ENCODE data around the gene GRHL1.
A peak's percentile ranks its signal among the peaks of the same experiment; 100 is the strongest.

The GRHL1 gene

GRCh38 chr2:10005461-10006235 lies 54.2 kb downstream of the GRHL1 start:
- H3K4me3 Mint-ChIP-seq, result no peak overlapping the region
- no peak for TF ChIP-seq CTCF (IDR thresholded peaks at IDR 0.05; ENCODE audit: unreplicated experiment in 3 of 3)
- H3K36me3 Mint-ChIP-seq (ENCODE audit: low read depth), result no peaks in the 10 kb centered on the region
- H3K27me3 Mint-ChIP-seq (ENCODE audit: low read depth), result peaks cover 13% of the 10 kb centered on the region
- H3K27ac Mint-ChIP-seq, result no peak overlapping the region
- H3K4me1 Mint-ChIP-seq, result peaks cover 19% of the 10 kb centered on the region
- no peaks in the 10 kb centered on the region for H3K9me3 Mint-ChIP-seq

- H3K27me3 Mint-ChIP-seq (ENCODE audit: low read depth), result peaks cover 13% of the 10 kb centered on the region
- H3K4me3 Mint-ChIP-seq, result no peak overlapping the region
- peaks cover 19% of the 10 kb centered on the region for H3K4me1 Mint-ChIP-seq
- no peaks in the 10 kb centered on the region for H3K36me3 Mint-ChIP-seq (ENCODE audit: low read depth)
- no peak overlapping the region for H3K27ac Mint-ChIP-seq
- H3K9me3 Mint-ChIP-seq, result no peaks in the 10 kb centered on the region
- TF ChIP-seq CTCF (IDR thresholded peaks at IDR 0.05; ENCODE audit: unreplicated experiment in 3 of 3), result no peak
These were observed 55.0 kb downstream of the GRHL1 start for GRCh38 chr2:10006236-10007161.

DNA sequence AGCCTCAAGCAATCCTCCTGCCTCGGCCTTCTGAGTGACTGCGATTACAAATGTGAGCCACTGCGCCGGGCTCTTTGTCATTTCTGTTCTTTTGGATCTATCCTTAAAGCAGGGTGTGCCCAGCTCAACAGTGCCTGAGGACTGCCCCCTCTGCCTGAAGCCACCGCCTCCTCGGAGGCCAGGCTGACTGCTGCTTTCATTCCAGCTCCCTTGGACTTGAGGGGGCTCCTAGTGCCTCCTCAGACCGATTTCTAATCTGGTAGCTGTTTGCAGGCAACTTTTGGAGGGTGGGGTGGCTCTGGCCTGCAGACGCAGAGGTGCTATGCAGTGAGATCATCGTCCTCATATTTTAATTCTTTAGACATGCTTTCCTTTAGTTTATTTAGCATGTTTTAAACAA lies 55.9 kb downstream of the GRHL1 start:
- no peaks in the 10 kb centered on the region for H3K36me3 Mint-ChIP-seq (ENCODE audit: low read depth)
- no peak overlapping the region for H3K4me3 Mint-ChIP-seq
- no peak for TF ChIP-seq CTCF (IDR thresholded peaks at IDR 0.05; ENCODE audit: unreplicated experiment in 3 of 3)
- peaks cover 13% of the 10 kb centered on the region for H3K27me3 Mint-ChIP-seq (ENCODE audit: low read depth)
- H3K4me1 Mint-ChIP-seq, result peaks cover 19% of the 10 kb centered on the region
- no peaks in the 10 kb centered on the region for H3K9me3 Mint-ChIP-seq
- H3K27ac Mint-ChIP-seq, result no peak overlapping the region

DNA sequence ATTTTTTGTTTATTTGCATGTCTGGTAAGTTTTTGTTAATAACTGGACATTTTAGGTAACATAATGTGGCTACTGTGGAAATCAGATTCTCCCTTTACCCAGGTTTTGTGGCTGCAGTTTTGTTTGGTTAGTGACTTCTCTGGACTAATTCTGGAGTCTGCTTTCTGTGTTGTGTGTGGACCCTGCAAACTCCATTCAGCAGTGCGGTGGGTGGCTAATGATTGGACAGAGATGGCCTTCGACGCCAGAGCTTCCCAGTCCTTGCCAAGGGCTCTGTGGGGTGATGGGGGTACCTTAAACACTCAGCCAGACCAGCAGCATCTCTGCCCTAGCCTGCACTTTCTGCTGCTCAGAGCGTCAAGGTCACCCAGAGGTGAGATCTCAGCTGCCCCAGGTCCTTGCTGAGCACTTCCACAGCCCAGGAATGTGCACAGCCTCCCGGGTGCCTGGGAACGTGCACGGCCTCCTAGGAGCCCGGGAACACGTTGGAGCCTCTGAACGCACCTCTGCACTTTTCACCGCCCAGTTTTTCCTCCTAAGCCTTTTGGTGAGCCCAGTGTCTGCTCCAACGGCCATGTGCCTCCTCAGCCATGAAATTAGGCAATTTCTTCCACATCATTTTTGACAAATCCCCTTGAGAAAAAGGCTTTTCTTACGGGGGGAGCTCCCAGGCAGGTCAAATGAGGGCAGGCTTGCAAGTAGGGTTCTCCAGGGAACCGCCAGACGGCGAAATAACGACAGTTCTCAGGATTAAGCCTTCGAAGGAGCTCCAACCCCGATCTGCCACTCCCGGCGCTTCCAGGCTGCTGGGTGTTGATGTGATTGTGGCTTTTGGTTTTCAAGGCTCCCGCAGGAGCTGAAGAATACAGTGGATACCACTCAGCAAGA lies 56.7 kb downstream of the GRHL1 start:
- H3K4me3 Mint-ChIP-seq, result no peak overlapping the region
- TF ChIP-seq CTCF (IDR thresholded peaks at IDR 0.05; ENCODE audit: unreplicated experiment in 3 of 3), result no peak
- H3K27ac Mint-ChIP-seq, result peak overlapping the region in 2 of 3 experiments; percentile 31 to 48
- peaks cover 10% of the 10 kb centered on the region for H3K27me3 Mint-ChIP-seq (ENCODE audit: low read depth)
- no peaks in the 10 kb centered on the region for H3K36me3 Mint-ChIP-seq (ENCODE audit: low read depth)
- peaks cover 19% of the 10 kb centered on the region for H3K4me1 Mint-ChIP-seq
- no peaks in the 10 kb centered on the region for H3K9me3 Mint-ChIP-seq

DNA sequence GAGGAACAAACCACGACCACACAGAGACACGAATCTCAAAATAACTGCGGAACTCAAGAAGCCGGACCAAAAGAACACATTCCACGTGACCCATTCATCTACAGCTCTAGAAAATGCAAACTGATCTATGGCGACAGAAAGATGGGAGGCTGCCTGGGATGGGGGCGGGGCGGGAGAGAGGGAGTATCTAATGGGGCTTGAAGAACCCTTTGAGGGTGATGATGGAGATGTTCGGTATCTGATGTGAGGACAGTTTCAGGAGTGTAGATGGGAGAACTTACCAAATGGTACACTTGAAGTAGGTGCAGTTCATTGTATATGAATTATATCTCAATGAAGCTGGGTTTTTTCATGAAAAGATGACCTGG lies 57.3 kb downstream of the GRHL1 start:
- Mint-ChIP-seq H3K9me3 (no peaks in the 10 kb centered on the region), H3K27me3 (ENCODE audit: low read depth) (peaks cover 7% of the 10 kb centered on the region), H3K4me1 (peaks cover 19% of the 10 kb centered on the region), H3K4me3 (no peak overlapping the region), H3K27ac (peak overlapping the region in 2 of 3 experiments; percentile 19 to 48), H3K36me3 (ENCODE audit: low read depth) (no peaks in the 10 kb centered on the region)
- TF ChIP-seq CTCF (IDR thresholded peaks at IDR 0.05; ENCODE audit: unreplicated experiment in 3 of 3), result no peak
